A673 (cell line): Measurements from ENCODE around the gene ZNF184. TPM values are rescaled to one million over a fixed set of nuclear protein-coding genes. Genes with fewer than 3 reads are reported as not detected.

Experiments
- BruUV-seq: library from RNA; stranded (reverse); fragments of 400-500 nt; replicated peaks from 2 replicates; lab custom pipeline; 2021; lab: Mats Ljungman, UMichigan
- CTCF ChIA-PET: fragments of 300-600 bp; sonication (Branson Sonifier 250); formaldehyde crosslinking; loops from one replicate; lab custom pipeline; 2022; ENCODE audit warnings: antibody characterized with exemption; lab: Charles Lee
- POLR2A ChIA-PET: fragments of 300-600 bp; sonication (Branson Sonifier 250); formaldehyde crosslinking; loops from one replicate; lab custom pipeline; 2022; ENCODE audit warnings: antibody characterized with exemption; ENCODE audit not compliant: low non-redundant PET; lab: Charles Lee
- DNase-seq: peaks from one replicate; pipeline ENCODE4 v3.0.0-alpha.2; 2015; ENCODE audit warnings: low spot score
- H3K27ac ChIP-seq: fragments of 200-600 bp; sonication (generic); 2 replicates; pipeline ENCODE4 v1.5.1; 2016; ENCODE audit warnings: mixed run types, low read depth, mild to moderate bottlenecking, mixed read lengths, antibody characterized with exemption, low read length; ENCODE audit not compliant: poor library complexity, severe bottlenecking
- H3K27me3 ChIP-seq: fragments of 200-600 bp; sonication (generic); replicated peaks from 2 replicates; pipeline ENCODE4 v1.6.1; 2017; ENCODE audit warnings: mixed run types, low read depth, mild to moderate bottlenecking, mixed read lengths, antibody characterized with exemption, low read length; ENCODE audit not compliant: insufficient read depth, poor library complexity
- H3K36me3 ChIP-seq: fragments of 200-600 bp; sonication (generic); 2 replicates; pipeline ENCODE4 v1.6.1; 2016; ENCODE audit warnings: mixed run types, mild to moderate bottlenecking, mixed read lengths, antibody characterized with exemption, low read length; ENCODE audit not compliant: insufficient read depth, poor library complexity, severe bottlenecking
- H3K4me1 ChIP-seq: fragments of 200-600 bp; sonication (generic); 2 replicates; pipeline ENCODE4 v1.6.1; 2017; ENCODE audit warnings: mixed run types, mild to moderate bottlenecking, mixed read lengths, antibody characterized with exemption, low read length; ENCODE audit not compliant: insufficient read depth, poor library complexity, severe bottlenecking
- H3K4me3 ChIP-seq: fragments of 200-600 bp; sonication (generic); 2 replicates; pipeline ENCODE4 v1.5.1; 2016; ENCODE audit warnings: low read depth, mixed run types, mild to moderate bottlenecking, mixed read lengths, low read length; ENCODE audit not compliant: poor library complexity, severe bottlenecking
- H3K9me3 ChIP-seq: fragments of 200-600 bp; sonication (generic); 2 replicates; pipeline ENCODE4 v1.6.1; 2016; ENCODE audit warnings: mixed run types, low read depth, mild to moderate bottlenecking, mixed read lengths, antibody characterized with exemption, low read length; ENCODE audit not compliant: poor library complexity, severe bottlenecking
- EZH2 ChIP-seq: fragments of 200-600 bp; sonication (generic); IDR thresholded peaks from 2 replicates; pipeline ENCODE4 v1.6.1; 2017; ENCODE audit warnings: borderline replicate concordance, low read depth, mild to moderate bottlenecking, mixed read lengths, antibody characterized with exemption, low read length; ENCODE audit not compliant: poor library complexity, severe bottlenecking
- intact Hi-C: fragments of 100-400 bp; cut with micrococcal nuclease; formaldehyde crosslinking; loops from one replicate; pipeline ENCODE4 v1.10.0; 2022; ENCODE audit not compliant: unreplicated experiment
- total RNA-seq: library from RNA; stranded (reverse); gene quantifications from 2 replicates; pipeline ENCODE4 v1.2.3, GENCODE V29; 2021
- TF ChIP-seq, protein P1 (sequence below): fragments of 300-800, 200-600 bp; sonication (generic); conservative IDR thresholded peaks from 2 replicates; pipeline ENCODE4 v1.5.1; 2017; ENCODE audit warnings: low read depth, mild to moderate bottlenecking, antibody characterized with exemption, low read length, moderate library complexity, mixed read lengths

Gene ZNF184
- total RNA-seq, 1 experiment from 2014 or later: 19.1 TPM

DNA sequence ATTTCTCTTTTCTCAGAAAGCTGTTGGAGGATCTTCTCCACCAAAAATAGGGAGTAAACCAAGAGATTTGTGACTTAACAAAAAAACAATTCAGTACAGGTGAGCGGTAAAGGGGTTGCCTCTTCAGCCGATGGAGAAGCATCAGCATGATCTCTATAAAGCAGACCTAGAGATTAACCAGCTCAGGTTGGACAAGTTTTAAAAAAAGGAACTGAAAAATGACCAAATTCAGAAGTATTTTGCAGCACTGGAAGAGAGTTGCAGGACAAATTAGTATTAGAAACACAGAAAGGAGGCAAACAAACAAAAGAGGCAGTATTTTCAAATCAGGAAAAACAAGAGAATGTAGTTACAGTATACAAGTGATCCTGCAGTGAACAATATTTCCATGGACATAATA lies 39.6 kb upstream of the ZNF184 start:
- CTCF ChIA-PET: no interaction called here
- POLR2A ChIA-PET: no interaction called here
- BruUV-seq: no TSS peak

DNA sequence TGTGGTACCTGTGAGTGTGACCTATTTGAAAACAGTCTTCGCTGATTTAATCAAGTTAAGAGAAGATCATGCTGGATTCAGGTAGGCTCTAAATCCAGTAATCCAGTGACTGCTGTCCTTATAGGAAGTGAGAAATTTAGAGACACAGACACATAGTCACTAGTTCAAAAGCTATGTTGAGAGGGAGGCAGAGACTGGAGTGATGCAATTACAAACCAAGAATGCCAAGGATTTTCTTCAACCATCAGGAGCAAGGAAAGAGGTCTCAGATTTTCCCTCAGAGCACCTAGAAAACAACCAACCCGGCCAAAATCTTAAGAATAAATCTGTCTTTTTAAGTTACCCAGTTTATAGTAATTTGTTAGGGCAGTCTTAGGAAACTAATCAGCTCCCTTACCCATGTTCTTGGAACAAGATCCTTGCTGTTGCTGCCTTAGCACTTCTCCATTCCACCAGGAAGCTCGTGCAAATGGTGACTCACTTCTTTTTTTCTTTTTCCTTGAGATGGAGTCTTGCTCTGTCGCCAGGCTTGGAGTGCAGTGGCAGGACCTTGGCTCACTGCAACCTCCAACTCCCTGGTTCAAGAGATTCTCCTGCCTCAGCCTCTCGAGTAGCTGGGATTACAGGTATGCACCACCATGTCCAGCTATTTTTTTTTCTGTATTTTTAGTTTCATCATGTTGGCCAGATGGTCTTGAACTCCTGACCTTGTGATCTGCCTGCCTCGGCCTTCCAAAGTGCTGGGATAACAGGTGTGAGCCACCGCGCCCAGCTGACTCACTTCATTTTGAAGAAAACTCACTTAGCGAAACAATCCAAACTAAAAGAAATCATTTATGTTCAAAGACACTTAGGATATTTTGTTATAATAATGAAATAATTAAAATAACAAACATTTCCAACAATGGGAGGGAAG lies 34.4 kb upstream of the ZNF184 start:
- no peak overlapping the region for H3K27ac ChIP-seq
- intact Hi-C loops: no loop called here
- peaks cover 7% of the 10 kb centered on the region for H3K27me3 ChIP-seq
- POLR2A ChIA-PET: no interaction called here
- no peaks in the 10 kb centered on the region for H3K36me3 ChIP-seq
- no peaks in the 10 kb centered on the region for H3K9me3 ChIP-seq
- CTCF ChIA-PET: no interaction called here
- H3K4me3 ChIP-seq: no peak overlapping the region
- no peak for TF ChIP-seq EZH2
- TF ChIP-seq, protein P1, sequence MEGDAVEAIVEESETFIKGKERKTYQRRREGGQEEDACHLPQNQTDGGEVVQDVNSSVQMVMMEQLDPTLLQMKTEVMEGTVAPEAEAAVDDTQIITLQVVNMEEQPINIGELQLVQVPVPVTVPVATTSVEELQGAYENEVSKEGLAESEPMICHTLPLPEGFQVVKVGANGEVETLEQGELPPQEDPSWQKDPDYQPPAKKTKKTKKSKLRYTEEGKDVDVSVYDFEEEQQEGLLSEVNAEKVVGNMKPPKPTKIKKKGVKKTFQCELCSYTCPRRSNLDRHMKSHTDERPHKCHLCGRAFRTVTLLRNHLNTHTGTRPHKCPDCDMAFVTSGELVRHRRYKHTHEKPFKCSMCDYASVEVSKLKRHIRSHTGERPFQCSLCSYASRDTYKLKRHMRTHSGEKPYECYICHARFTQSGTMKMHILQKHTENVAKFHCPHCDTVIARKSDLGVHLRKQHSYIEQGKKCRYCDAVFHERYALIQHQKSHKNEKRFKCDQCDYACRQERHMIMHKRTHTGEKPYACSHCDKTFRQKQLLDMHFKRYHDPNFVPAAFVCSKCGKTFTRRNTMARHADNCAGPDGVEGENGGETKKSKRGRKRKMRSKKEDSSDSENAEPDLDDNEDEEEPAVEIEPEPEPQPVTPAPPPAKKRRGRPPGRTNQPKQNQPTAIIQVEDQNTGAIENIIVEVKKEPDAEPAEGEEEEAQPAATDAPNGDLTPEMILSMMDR: no peak
- BruUV-seq: no TSS peak
- no peaks in the 10 kb centered on the region for H3K4me1 ChIP-seq
- no peak for DNase-seq

More for the DNA sequence above, 39.6 kb upstream of the ZNF184 start:
- Histone ChIP-seq H3K4me1 (no peaks in the 10 kb centered on the region), H3K27me3 (peaks cover 21% of the 10 kb centered on the region), H3K4me3 (no peak overlapping the region), H3K27ac (no peak overlapping the region), H3K36me3 (no peaks in the 10 kb centered on the region), H3K9me3 (no peaks in the 10 kb centered on the region)
- no peak for TF ChIP-seq EZH2
- TF ChIP-seq, protein P1: no peak
- intact Hi-C loops: no loop called here
- no peak for DNase-seq

DNA sequence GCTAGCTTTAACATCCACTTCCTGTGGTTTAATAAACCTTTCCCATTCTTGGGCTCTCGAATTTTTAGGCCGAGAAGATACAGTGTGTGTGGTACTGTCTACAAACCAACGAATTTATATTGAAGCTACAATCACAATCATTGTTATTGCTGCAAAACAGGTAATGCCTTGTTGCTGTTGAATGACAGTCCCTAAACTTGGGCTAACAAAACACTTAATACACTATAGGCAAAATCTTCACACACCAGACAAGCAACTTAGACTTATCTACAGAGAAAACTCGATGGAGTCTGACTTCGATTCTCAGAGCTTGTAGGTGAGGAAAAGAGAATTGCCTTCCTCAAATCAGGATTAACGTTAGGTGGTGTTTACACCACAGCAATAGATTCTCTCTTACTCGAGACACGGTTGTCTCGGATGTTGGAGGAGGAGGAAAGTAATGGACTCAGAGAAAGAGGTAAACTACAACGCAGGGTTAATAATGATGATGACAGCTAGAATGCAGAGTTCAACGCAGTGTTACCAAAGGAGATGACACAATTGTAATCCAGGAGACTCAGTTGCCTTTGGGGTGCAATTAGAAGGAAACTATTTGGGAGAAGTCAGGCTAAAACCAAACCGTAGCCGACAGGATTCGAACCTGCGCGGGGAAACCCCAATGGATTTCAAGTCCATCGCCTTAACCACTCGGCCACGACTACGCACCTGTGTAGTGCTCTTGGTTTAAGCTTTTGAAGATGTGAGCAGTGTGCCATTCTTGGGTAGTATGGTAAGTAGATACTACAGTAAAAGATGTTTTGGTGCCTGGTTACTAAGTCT lies 32.5 kb upstream of the ZNF184 start:
- CTCF ChIA-PET: interaction anchor here (0.8 kb wide), 1 partner anchor 13 kb away, joined by 3 read pairs; no protein-coding TSS in a partner anchor
- Histone ChIP-seq H3K27me3 (no peaks in the 10 kb centered on the region), H3K36me3 (no peaks in the 10 kb centered on the region), H3K27ac (no peak overlapping the region), H3K4me1 (no peaks in the 10 kb centered on the region), H3K9me3 (no peaks in the 10 kb centered on the region), H3K4me3 (no peak overlapping the region)
- BruUV-seq: no TSS peak
- intact Hi-C loops: no loop called here
- TF ChIP-seq EZH2: no peak
- TF ChIP-seq, protein P1: no peak
- peak; percentile 69 for DNase-seq
- POLR2A ChIA-PET: no interaction called here
